ENCODE measurements around the gene CADM2.
"Not testable (repeated sequence)": the region's sequence is repeated elsewhere in the genome, so short reads cannot be mapped to it uniquely, and the experiment has no call there.

The CADM2 gene

GRCh38 chr3:85660451-85660850 is 701.7 kb downstream of the CADM2 start:
- Histone ChIP-seq H3K9ac (no peak overlapping the region), H3K27me3 (no peaks in the 10 kb centered on the region), H3K27ac (no peak overlapping the region), H3K4me3 (no peak overlapping the region), H3K4me2 (no peak overlapping the region), H3K9me3 (replicated peaks in 1 of 11) (no peaks in the 10 kb centered on the region), H3K4me1 (no peaks in the 10 kb centered on the region), H3K36me3 (no peaks in the 10 kb centered on the region), H4K20me1 (no peaks in the 10 kb centered on the region)
- no peak for TF ChIP-seq Cebpa-rat (IDR thresholded peaks at IDR 0.05)

- H3K36me3 ChIP-seq = no peaks in the 10 kb centered on the region
- TF ChIP-seq Cebpa-rat (IDR thresholded peaks at IDR 0.05) = no peak
- no peak overlapping the region for H3K9ac ChIP-seq
- no peaks in the 10 kb centered on the region for H3K27me3 ChIP-seq
- H3K9me3 ChIP-seq (replicated peaks in 1 of 11) = no peaks in the 10 kb centered on the region
- no peaks in the 10 kb centered on the region for H3K4me1 ChIP-seq
- no peak overlapping the region for H3K4me2 ChIP-seq
- no peaks in the 10 kb centered on the region for H4K20me1 ChIP-seq
- H3K27ac ChIP-seq = no peak overlapping the region
- no peak overlapping the region for H3K4me3 ChIP-seq
Measured at GRCh38 chr3:85662462-85662861, 703.7 kb downstream of the CADM2 start.

GRCh38 chr3:85667744-85668143 is 709.0 kb downstream of the CADM2 start:
- no peaks in the 10 kb centered on the region for H3K27me3 ChIP-seq
- H3K27ac ChIP-seq = no peak overlapping the region
- no peak overlapping the region for H3K9ac ChIP-seq
- H3K36me3 ChIP-seq = no peaks in the 10 kb centered on the region
- H3K4me2 ChIP-seq = no peak overlapping the region
- peaks cover 0 to 7% (median 0%) of the 10 kb centered on the region in 11 experiments; a peak in 2 of 22 replicates for H3K9me3 ChIP-seq (replicated peaks in 1 of 11)
- no peak overlapping the region for H3K4me3 ChIP-seq
- peak in 1 of 11 experiments; percentile 27; a peak in 2 of 22 replicates for TF ChIP-seq Cebpa-rat (IDR thresholded peaks at IDR 0.05)
- H3K4me1 ChIP-seq = no peaks in the 10 kb centered on the region
- H4K20me1 ChIP-seq = no peaks in the 10 kb centered on the region

- H3K9ac ChIP-seq = no peak overlapping the region
- no peaks in the 10 kb centered on the region for H3K36me3 ChIP-seq
Measured at GRCh38 chr3:85670634-85671205, 711.9 kb downstream of the CADM2 start.

GRCh38 chr3:85672761-85673160 is 714.0 kb downstream of the CADM2 start:
- Histone ChIP-seq H3K27me3 (no peaks in the 10 kb centered on the region), H4K20me1 (no peaks in the 10 kb centered on the region), H3K4me1 (no peaks in the 10 kb centered on the region), H3K9ac (no peak overlapping the region), H3K36me3 (no peaks in the 10 kb centered on the region), H3K4me2 (no peak overlapping the region), H3K9me3 (replicated peaks in 1 of 11) (peaks cover 0 to 7% (median 0%) of the 10 kb centered on the region in 11 experiments; a peak in 2 of 22 replicates), H3K4me3 (no peak overlapping the region), H3K27ac (no peak overlapping the region)
- no peak for TF ChIP-seq Cebpa-rat (IDR thresholded peaks at IDR 0.05)

More at GRCh38 chr3:85670634-85671205, 711.9 kb downstream of the CADM2 start:
- TF ChIP-seq Cebpa-rat (IDR thresholded peaks at IDR 0.05) = no peak
- Histone ChIP-seq H3K4me3 (no peak overlapping the region), H4K20me1 (no peaks in the 10 kb centered on the region), H3K4me2 (no peak overlapping the region), H3K9me3 (replicated peaks in 1 of 11) (peaks cover 0 to 7% (median 0%) of the 10 kb centered on the region in 11 experiments; a peak in 2 of 22 replicates), H3K4me1 (no peaks in the 10 kb centered on the region), H3K27me3 (no peaks in the 10 kb centered on the region), H3K27ac (no peak overlapping the region)

- Histone ChIP-seq H3K9ac (no peak overlapping the region), H3K27ac (no peak overlapping the region), H3K4me3 (no peak overlapping the region), H3K4me2 (no peak overlapping the region), H3K36me3 (no peaks in the 10 kb centered on the region), H4K20me1 (no peaks in the 10 kb centered on the region), H3K27me3 (no peaks in the 10 kb centered on the region), H3K9me3 (replicated peaks in 1 of 11) (no peaks in the 10 kb centered on the region), H3K4me1 (no peaks in the 10 kb centered on the region)
- TF ChIP-seq Cebpa-rat (IDR thresholded peaks at IDR 0.05) = no peak
Measured at GRCh38 chr3:85678713-85679112, 719.9 kb downstream of the CADM2 start.

- H3K4me1 ChIP-seq = no peaks in the 10 kb centered on the region
- no peaks in the 10 kb centered on the region for H3K27me3 ChIP-seq
- H3K4me3 ChIP-seq = no peak overlapping the region
- H3K36me3 ChIP-seq = no peaks in the 10 kb centered on the region
- no peaks in the 10 kb centered on the region for H4K20me1 ChIP-seq
- H3K9me3 ChIP-seq (replicated peaks in 1 of 11) = no peaks in the 10 kb centered on the region
- no peak for TF ChIP-seq Cebpa-rat (IDR thresholded peaks at IDR 0.05)
- H3K9ac ChIP-seq = no peak overlapping the region
- no peak overlapping the region for H3K27ac ChIP-seq
- no peak overlapping the region for H3K4me2 ChIP-seq
Measured at GRCh38 chr3:85681906-85682305, 723.1 kb downstream of the CADM2 start.

GRCh38 chr3:85691196-85691595 is 732.4 kb downstream of the CADM2 start:
- no peak overlapping the region for H3K9ac ChIP-seq
- no peaks in the 10 kb centered on the region for H3K27me3 ChIP-seq
- no peak overlapping the region for H3K27ac ChIP-seq
- H3K36me3 ChIP-seq = no peaks in the 10 kb centered on the region
- no peak overlapping the region for H3K4me2 ChIP-seq
- H4K20me1 ChIP-seq = no peaks in the 10 kb centered on the region
- TF ChIP-seq Cebpa-rat (IDR thresholded peaks at IDR 0.05) = peak in 3 of 11 experiments; percentile 30 to 64 (median 62); a peak in 3 of 22 replicates
- no peaks in the 10 kb centered on the region for H3K9me3 ChIP-seq (replicated peaks in 1 of 11)
- H3K4me3 ChIP-seq = no peak overlapping the region
- H3K4me1 ChIP-seq = no peaks in the 10 kb centered on the region

GRCh38 chr3:85697156-85697555 is 738.4 kb downstream of the CADM2 start:
- Histone ChIP-seq H3K27ac (no peak overlapping the region), H3K4me3 (no peak overlapping the region), H3K36me3 (no peaks in the 10 kb centered on the region), H3K27me3 (no peaks in the 10 kb centered on the region), H4K20me1 (no peaks in the 10 kb centered on the region), H3K9me3 (replicated peaks in 1 of 11) (peaks cover 0 to 15% (median 8%) of the 10 kb centered on the region in 11 experiments; a peak in 7 of 22 replicates), H3K9ac (no peak overlapping the region), H3K4me1 (no peaks in the 10 kb centered on the region), H3K4me2 (no peak overlapping the region)
- no peak for TF ChIP-seq Cebpa-rat (IDR thresholded peaks at IDR 0.05)

- H3K36me3 ChIP-seq = no peaks in the 10 kb centered on the region
- H3K4me1 ChIP-seq = 0 out of 20 replicates have a peak, but pooled peaks cover 0 to 5% (median 0%) of the 10 kb centered on the region in 10 experiments
- no peak overlapping the region for H3K9ac ChIP-seq
- no peak overlapping the region for H3K4me3 ChIP-seq
- H3K27ac ChIP-seq = no peak overlapping the region
- no peaks in the 10 kb centered on the region for H4K20me1 ChIP-seq
- no peaks in the 10 kb centered on the region for H3K27me3 ChIP-seq
- no peaks in the 10 kb centered on the region for H3K9me3 ChIP-seq (replicated peaks in 1 of 11)
- no peak for TF ChIP-seq Cebpa-rat (IDR thresholded peaks at IDR 0.05)
- no peak overlapping the region for H3K4me2 ChIP-seq
Measured at GRCh38 chr3:85706130-85706529, 747.3 kb downstream of the CADM2 start.

- H3K9ac ChIP-seq; H3K36me3 ChIP-seq; H3K9me3 ChIP-seq (replicated peaks in 1 of 11); H3K27me3 ChIP-seq; H3K27ac ChIP-seq; H3K4me2 ChIP-seq; H3K4me3 ChIP-seq; H3K4me1 ChIP-seq; H4K20me1 ChIP-seq: not testable (repeated sequence)
Measured at GRCh38 chr3:85708325-85708724, 749.5 kb downstream of the CADM2 start.

Measured in BLaER1 treated with 17β-estradiol and CSF1 and Interleukin-3, amounts not matched to agents 10 nM and 100 nM (cell line).